GM21825 (cell line): ENCODE results near the gene HOXA11.

Source experiments
- ATAC-seq: cut with Tn5 transposase; IDR thresholded peaks from one replicate; pipeline ENCODE4 v1.9.1; 2021; ENCODE audit warnings: mild to moderate bottlenecking, moderate library complexity; ENCODE audit not compliant: unreplicated experiment

Gene HOXA11

GRCh38 chr7:27185013-27185853, at the start of gene HOXA11:
TSS of gene HOXA11 (minus strand) at chr7:27185232. CDS start at chr7:27185144, 88 bp downstream.
- no peak for ATAC-seq

GRCh38 chr7:27229448-27229847, 44.4 kb upstream of the HOXA11 start:
- no peak for ATAC-seq

GRCh38 chr7:27224983-27225934, 40.2 kb upstream of the HOXA11 start:
- no peak for ATAC-seq

- ATAC-seq: no peak
Measured at GRCh38 chr7:27223941-27224575, 39.0 kb upstream of the HOXA11 start.

- ATAC-seq: no peak
Measured at GRCh38 chr7:27221201-27221797, 36.3 kb upstream of the HOXA11 start.

GRCh38 chr7:27220440-27220955, 35.5 kb upstream of the HOXA11 start:
- no peak for ATAC-seq

GRCh38 chr7:27219821-27220220, 34.8 kb upstream of the HOXA11 start:
- no peak for ATAC-seq

GRCh38 chr7:27217951-27218350, 32.9 kb upstream of the HOXA11 start:
- no peak for ATAC-seq

GRCh38 chr7:27215356-27215755, 30.3 kb upstream of the HOXA11 start:
- no peak for ATAC-seq

GRCh38 chr7:27214239-27214950, 29.4 kb upstream of the HOXA11 start:
- no peak for ATAC-seq

GRCh38 chr7:27213433-27214238, 28.6 kb upstream of the HOXA11 start:
- ATAC-seq: no peak

- no peak for ATAC-seq
Measured at GRCh38 chr7:27212497-27213432, 27.7 kb upstream of the HOXA11 start.

GRCh38 chr7:27211764-27212204, 26.8 kb upstream of the HOXA11 start:
- ATAC-seq: no peak

- no peak for ATAC-seq
Measured at GRCh38 chr7:27211084-27211446, 26.0 kb upstream of the HOXA11 start.

- ATAC-seq: peak; percentile 52
Measured at GRCh38 chr7:27210441-27211083, 25.5 kb upstream of the HOXA11 start.

GRCh38 chr7:27209933-27210440, 25.0 kb upstream of the HOXA11 start:
- no peak for ATAC-seq

GRCh38 chr7:27208998-27209397, 24.0 kb upstream of the HOXA11 start:
- ATAC-seq: no peak
